Measurements from ENCODE around the gene TSPAN33. TPM values are rescaled to one million over a fixed set of nuclear protein-coding genes. Genes with fewer than 3 reads are reported as not detected.

The TSPAN33 gene
- total RNA-seq, 2 experiments from 2014 or later: 0.48 to 0.86 TPM

- POLR2A ChIA-PET: no interaction called here
Measured at GRCh38 chr7:129188892-129189660, 44.6 kb downstream of the TSPAN33 start.

GRCh38 chr7:129189661-129190310 lies 45.3 kb downstream of the TSPAN33 start:
- ChIA-PET CTCF (no interaction called here), POLR2A (no interaction called here)
- H3K4me1 Mint-ChIP-seq: peaks cover 8% of the 10 kb centered on the region
- no peak for DNase-seq
- H3K36me3 Mint-ChIP-seq (ENCODE audit: low read depth): no peaks in the 10 kb centered on the region
- no peaks in the 10 kb centered on the region for H3K9me3 Mint-ChIP-seq
- H3K27me3 Mint-ChIP-seq: peaks cover 61% of the 10 kb centered on the region
- no peak overlapping the region for H3K27ac Mint-ChIP-seq
- H3K4me3 Mint-ChIP-seq: peak overlapping the region; percentile 16

More at GRCh38 chr7:129188892-129189660, 44.6 kb downstream of the TSPAN33 start:
- H3K4me3 Mint-ChIP-seq: peak overlapping the region; percentile 16
- no peaks in the 10 kb centered on the region for H3K9me3 Mint-ChIP-seq
- H3K36me3 Mint-ChIP-seq (ENCODE audit: low read depth): no peaks in the 10 kb centered on the region
- H3K27ac Mint-ChIP-seq: no peak overlapping the region
- peaks cover 61% of the 10 kb centered on the region for H3K27me3 Mint-ChIP-seq
- DNase-seq: no peak
- H3K4me1 Mint-ChIP-seq: peaks cover 8% of the 10 kb centered on the region
- CTCF ChIA-PET: no interaction called here

DNA sequence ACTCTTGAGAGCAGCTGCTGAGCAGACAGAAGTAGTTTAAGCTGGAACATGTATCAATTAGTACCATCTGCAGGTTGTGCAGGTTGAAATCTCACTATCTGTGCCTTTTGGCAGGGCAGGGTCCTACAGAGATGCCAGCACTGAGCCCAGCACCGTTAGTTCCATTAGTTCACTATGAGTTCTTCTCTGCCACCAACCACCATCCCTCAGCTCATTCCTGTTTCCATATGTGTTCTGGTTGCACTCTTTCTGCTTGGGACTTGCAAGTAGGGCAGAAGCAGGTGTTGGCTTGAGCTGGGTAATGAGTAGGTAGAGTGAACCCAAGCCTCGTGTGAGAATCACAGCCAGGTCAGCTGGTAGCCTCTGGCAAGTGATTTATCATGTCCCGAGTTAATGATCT lies 46.8 kb downstream of the TSPAN33 start:
- CTCF ChIA-PET: interaction anchor here (0.6 to 1.1 kb wide), 3 partner anchors 27 to 80 kb away, joined by 3 to 4 read pairs (median 3); no protein-coding TSS in a partner anchor
- DNase-seq: no peak

DNA sequence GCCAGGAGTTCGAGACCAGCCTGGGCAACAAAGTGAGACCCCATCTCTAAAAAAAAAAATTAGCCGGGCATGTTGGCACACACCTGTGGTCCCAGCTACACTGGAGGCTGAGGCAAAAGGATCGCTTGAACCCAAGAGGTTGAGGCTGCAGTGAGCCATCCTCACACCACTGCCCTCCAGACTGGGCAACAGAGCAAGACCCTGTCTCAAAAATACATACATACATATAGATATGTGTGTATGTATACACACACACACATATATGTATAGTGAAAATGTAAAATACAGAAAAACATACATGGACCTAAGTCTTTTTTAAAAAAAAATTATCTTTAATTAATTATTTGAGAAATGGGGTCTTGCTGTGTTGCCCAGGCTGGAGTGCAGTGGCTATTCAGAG lies 49.4 kb downstream of the TSPAN33 start:
- ChIA-PET CTCF (interaction anchor here (1.0 to 1.8 kb wide), 2 partner anchors 25 to 30 kb away, joined by 3 to 4 read pairs; no protein-coding TSS in a partner anchor), POLR2A (no interaction called here)
- no peak overlapping the region for H3K4me3 Mint-ChIP-seq
- H3K36me3 Mint-ChIP-seq (ENCODE audit: low read depth): no peaks in the 10 kb centered on the region
- DNase-seq: no peak
- peaks cover 43% of the 10 kb centered on the region for H3K27me3 Mint-ChIP-seq
- peaks cover 4% of the 10 kb centered on the region for H3K4me1 Mint-ChIP-seq
- no peaks in the 10 kb centered on the region for H3K9me3 Mint-ChIP-seq
- H3K27ac Mint-ChIP-seq: no peak overlapping the region

More for the DNA sequence above, 46.8 kb downstream of the TSPAN33 start:
- H3K4me1 Mint-ChIP-seq: peaks cover 8% of the 10 kb centered on the region
- no peak overlapping the region for H3K27ac Mint-ChIP-seq
- no peak overlapping the region for H3K4me3 Mint-ChIP-seq
- no peaks in the 10 kb centered on the region for H3K9me3 Mint-ChIP-seq
- POLR2A ChIA-PET: no interaction called here
- peaks cover 55% of the 10 kb centered on the region for H3K27me3 Mint-ChIP-seq
- H3K36me3 Mint-ChIP-seq (ENCODE audit: low read depth): no peaks in the 10 kb centered on the region

- H3K27me3 Mint-ChIP-seq: peaks cover 18% of the 10 kb centered on the region
Measured at GRCh38 chr7:129197771-129198170, 53.3 kb downstream of the TSPAN33 start.

DNA sequence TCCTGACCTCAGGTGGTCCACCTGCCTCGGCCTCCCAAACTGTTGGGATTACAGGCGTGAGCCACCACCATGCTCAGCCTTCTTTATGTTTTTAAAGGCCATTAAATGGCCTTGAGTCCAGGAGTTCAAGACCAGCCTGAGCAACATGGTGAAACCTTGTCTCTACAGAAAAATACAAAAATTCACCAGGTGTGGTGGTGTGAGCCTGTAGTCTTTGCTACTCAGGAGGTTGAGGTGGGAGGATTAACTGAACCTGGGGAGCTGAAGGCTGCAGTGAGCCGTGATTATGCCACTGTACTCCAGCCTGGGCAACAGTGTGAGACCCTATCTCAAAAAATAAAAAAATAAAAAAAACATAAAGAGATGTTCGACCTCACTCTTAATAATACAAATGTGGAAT lies 54.9 kb downstream of the TSPAN33 start:
- CTCF ChIA-PET: interaction anchor here (1.1 to 1.9 kb wide), 2 partner anchors 18 to 35 kb away, joined by 3 to 4 read pairs; no protein-coding TSS in a partner anchor
- Mint-ChIP-seq H3K4me3 (no peak overlapping the region), H3K9me3 (no peaks in the 10 kb centered on the region), H3K4me1 (no peaks in the 10 kb centered on the region), H3K27ac (no peak overlapping the region), H3K27me3 (peaks cover 18% of the 10 kb centered on the region), H3K36me3 (ENCODE audit: low read depth) (no peaks in the 10 kb centered on the region)
- POLR2A ChIA-PET: no interaction called here
- DNase-seq: no peak

More at GRCh38 chr7:129197771-129198170, 53.3 kb downstream of the TSPAN33 start:
- Mint-ChIP-seq H3K9me3 (no peaks in the 10 kb centered on the region), H3K4me3 (no peak overlapping the region), H3K27ac (no peak overlapping the region), H3K36me3 (ENCODE audit: low read depth) (no peaks in the 10 kb centered on the region), H3K4me1 (no peaks in the 10 kb centered on the region)
- DNase-seq: no peak
- ChIA-PET CTCF (interaction anchor here (0.7 to 1.5 kb wide), 2 partner anchors 34 kb away, joined by 3 to 5 read pairs; no protein-coding TSS in a partner anchor), POLR2A (no interaction called here)

GRCh38 chr7:129202058-129202777 lies 57.7 kb downstream of the TSPAN33 start:
- CTCF ChIA-PET: no interaction called here
- H3K4me1 Mint-ChIP-seq: no peaks in the 10 kb centered on the region
- H3K9me3 Mint-ChIP-seq: no peaks in the 10 kb centered on the region
- no peaks in the 10 kb centered on the region for H3K36me3 Mint-ChIP-seq (ENCODE audit: low read depth)
- H3K27me3 Mint-ChIP-seq: peaks cover 13% of the 10 kb centered on the region
- POLR2A ChIA-PET: no interaction called here
- no peak overlapping the region for H3K27ac Mint-ChIP-seq
- H3K4me3 Mint-ChIP-seq: no peak overlapping the region
- no peak for DNase-seq

GRCh38 chr7:129203050-129203741 lies 58.7 kb downstream of the TSPAN33 start:
- H3K36me3 Mint-ChIP-seq (ENCODE audit: low read depth): no peaks in the 10 kb centered on the region
- no peaks in the 10 kb centered on the region for H3K9me3 Mint-ChIP-seq
- POLR2A ChIA-PET: no interaction called here
- CTCF ChIA-PET: interaction anchor here (0.9 to 1.6 kb wide), 2 partner anchors 15 to 39 kb away, joined by 5 to 7 read pairs; no protein-coding TSS in a partner anchor
- no peak for DNase-seq
- no peak overlapping the region for H3K27ac Mint-ChIP-seq
- no peaks in the 10 kb centered on the region for H3K4me1 Mint-ChIP-seq
- H3K4me3 Mint-ChIP-seq: no peak overlapping the region
- peaks cover 13% of the 10 kb centered on the region for H3K27me3 Mint-ChIP-seq

GRCh38 chr7:129205126-129205818 lies 60.8 kb downstream of the TSPAN33 start:
- no peak for DNase-seq
- Mint-ChIP-seq H3K27me3 (peaks cover 15% of the 10 kb centered on the region), H3K4me3 (no peak overlapping the region), H3K36me3 (ENCODE audit: low read depth) (no peaks in the 10 kb centered on the region), H3K4me1 (no peaks in the 10 kb centered on the region), H3K9me3 (no peaks in the 10 kb centered on the region), H3K27ac (no peak overlapping the region)
- ChIA-PET CTCF (no interaction called here), POLR2A (no interaction called here)

- CTCF ChIA-PET: no interaction called here
- no peak overlapping the region for H3K27ac Mint-ChIP-seq
- H3K4me3 Mint-ChIP-seq: no peak overlapping the region
- H3K4me1 Mint-ChIP-seq: no peaks in the 10 kb centered on the region
- DNase-seq: no peak
- no peaks in the 10 kb centered on the region for H3K36me3 Mint-ChIP-seq (ENCODE audit: low read depth)
- no peaks in the 10 kb centered on the region for H3K9me3 Mint-ChIP-seq
- POLR2A ChIA-PET: no interaction called here
- H3K27me3 Mint-ChIP-seq: peaks cover 17% of the 10 kb centered on the region
Measured at GRCh38 chr7:129205987-129206785, 61.7 kb downstream of the TSPAN33 start.

DNA sequence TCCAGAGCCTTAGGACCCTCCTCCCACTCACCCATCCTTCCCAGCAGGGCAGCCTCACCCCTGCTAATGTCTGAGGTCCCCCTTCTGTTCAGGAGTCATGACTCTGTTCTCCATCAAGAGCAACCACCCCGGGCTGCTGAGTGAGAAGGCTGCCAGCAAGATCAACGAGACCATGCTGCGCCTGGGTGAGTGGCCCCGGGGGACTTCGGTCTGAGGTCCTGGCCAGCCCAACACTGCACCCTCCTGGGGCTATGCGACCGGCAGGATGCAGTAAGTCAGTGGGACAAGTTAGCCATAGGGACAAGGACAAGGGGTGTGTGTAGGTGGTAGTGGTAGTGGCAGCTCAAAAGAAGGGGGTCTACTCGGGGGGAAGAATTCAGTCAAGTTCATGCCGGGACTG lies 64.2 kb downstream of the TSPAN33 start:
- CTCF ChIA-PET: interaction anchor here (6.4 kb wide), 1 partner anchor 44 kb away, joined by 46 read pairs; no protein-coding TSS in a partner anchor
- H3K4me3 Mint-ChIP-seq: no peak overlapping the region

More for the DNA sequence above, 64.2 kb downstream of the TSPAN33 start:
- DNase-seq: no peak
- no peaks in the 10 kb centered on the region for H3K4me1 Mint-ChIP-seq
- H3K27me3 Mint-ChIP-seq: peaks cover 10% of the 10 kb centered on the region
- H3K27ac Mint-ChIP-seq: no peak overlapping the region
- no peaks in the 10 kb centered on the region for H3K9me3 Mint-ChIP-seq
- no peaks in the 10 kb centered on the region for H3K36me3 Mint-ChIP-seq (ENCODE audit: low read depth)
- POLR2A ChIA-PET: no interaction called here
